ENCODE data around the gene CDC42SE2.
"Not testable (repeated sequence)": the region's sequence is repeated elsewhere in the genome, so short reads cannot be mapped to it uniquely, and the experiment has no call there.

The CDC42SE2 gene

DNA sequence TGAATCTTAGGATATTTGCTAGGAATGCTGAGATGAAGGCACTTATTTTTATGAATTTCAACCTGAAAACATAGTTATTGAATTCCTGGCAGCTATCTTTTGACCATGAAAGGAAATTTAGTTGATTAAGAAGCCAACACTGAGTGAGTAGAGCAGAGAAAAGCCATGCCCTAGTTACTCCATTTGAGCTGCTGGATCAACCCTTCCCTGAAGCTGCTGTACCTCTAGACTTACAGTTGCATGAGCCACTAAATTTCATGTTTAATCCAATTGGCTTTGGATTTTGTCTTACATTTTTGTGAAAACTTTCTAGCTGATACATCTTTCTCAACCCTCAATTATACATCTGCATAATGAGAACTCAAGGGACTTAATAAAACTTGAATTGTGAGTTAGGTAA, 54.6 kb downstream of the CDC42SE2 start:
- DNase-seq = no peak

DNA sequence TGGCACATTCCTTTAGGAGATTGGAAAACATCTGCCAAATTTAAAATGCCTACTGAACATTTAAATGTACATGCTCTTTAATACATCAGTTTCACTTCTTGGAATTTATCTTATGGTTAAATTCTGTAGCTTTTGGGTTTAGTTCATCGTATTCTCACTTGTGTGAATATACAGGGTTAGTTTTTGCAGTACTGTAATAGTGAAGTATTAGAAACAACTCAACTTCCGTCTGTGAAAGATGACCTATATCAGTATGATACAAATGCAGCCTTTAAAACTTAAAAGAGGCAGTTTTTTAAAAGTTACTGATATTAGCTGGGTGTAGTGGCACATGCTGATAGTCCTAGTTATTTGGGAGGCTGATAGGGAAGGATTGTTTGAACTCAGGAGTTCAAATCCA, 57.2 kb downstream of the CDC42SE2 start:
- DNase-seq = no peak

DNA sequence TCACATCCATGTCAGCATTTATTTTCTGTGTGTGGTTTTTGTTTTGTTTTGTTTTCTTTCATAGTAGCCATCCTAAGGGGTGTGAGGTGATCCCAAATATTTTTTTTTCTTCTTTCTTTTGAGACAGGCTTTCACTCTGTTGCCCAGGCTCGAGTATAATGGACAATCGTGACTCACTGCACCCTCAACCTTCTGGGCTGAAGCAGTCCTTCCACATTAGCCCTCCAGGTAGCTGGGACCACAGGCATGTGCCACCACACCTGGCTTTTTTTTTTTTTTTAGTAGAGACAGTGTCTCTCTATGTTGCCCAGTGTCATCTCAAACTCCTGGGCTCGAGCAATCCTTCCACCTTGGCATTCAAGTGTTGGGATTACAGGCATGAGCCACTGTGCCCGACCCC, 59.1 kb downstream of the CDC42SE2 start:
- DNase-seq = no peak

DNA sequence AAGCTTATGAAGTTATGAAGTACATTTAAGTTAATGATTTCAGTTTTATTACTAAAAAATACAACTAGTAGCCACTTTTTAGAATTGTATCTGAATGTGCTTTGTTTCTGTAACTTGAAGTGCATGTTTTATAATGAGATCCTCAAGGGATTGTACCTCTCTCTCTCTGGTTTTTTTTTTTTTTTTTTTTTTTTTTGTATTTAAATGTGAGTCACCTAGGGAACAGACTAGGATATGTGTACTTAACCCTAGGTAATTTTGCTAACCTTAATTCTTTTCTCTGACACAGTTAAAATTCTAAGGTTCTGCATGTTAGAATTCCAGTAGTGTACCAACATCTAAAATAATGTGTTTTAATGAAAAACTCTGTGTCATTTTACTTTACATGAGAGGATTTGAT, 59.5 kb downstream of the CDC42SE2 start:
- no peak for DNase-seq

DNA sequence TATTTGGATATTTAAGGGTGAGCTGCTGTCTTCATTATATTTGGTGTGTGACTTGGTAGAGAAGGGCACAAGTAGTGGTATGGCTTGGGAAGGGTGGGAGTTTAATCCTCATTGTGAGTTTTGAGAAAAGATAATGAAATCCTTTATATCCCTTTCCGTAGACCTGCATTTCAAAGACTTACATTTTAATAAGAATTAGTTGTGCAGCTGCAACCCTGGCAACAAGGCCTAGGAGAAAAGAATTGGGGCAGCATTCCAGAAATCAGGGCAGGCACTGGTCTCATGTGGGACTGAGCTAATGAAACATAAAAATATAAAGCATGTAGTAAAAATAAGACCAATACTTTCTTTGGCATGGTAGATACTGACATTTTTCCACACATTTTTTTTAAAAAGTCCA, 60.5 kb downstream of the CDC42SE2 start:
- peak in 31 of 51 donors; percentile 1 to 67 (median 24) for DNase-seq

DNA sequence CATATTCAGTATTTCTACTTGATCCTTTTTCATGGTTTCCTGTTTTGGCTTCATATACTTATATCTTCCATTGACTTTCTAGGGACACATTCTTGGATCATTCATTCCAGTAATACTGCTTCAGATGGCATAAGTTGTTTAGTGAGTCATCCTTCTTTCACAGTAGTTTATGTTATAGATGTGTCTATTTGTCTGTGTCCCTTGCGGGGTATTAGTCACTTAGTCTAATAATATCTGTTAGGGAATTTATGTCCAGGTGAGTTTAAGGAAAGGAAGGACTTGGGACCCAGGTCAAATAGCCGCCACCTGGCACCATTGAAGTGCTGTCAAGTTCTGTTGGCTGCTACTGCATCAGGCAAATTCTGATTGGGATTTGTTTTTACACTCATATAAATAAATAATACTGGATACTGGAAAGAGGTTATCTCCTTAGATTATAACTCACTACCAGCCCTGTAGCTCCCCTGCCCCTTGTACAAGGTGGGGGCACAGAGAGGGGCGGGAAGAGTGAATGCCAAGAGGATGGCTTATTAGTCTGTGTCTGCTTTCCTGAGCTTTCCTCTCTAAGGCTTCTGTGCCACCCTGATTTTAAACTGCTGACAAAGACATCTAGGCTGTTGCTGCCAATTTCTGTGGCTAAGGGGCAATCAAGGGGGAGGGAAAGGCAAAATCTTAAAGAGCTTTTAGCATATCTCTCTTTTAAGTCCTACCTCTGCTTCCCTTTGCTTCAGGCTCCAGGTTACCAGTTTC, 64.9 kb downstream of the CDC42SE2 start:
- DNase-seq = no peak

DNA sequence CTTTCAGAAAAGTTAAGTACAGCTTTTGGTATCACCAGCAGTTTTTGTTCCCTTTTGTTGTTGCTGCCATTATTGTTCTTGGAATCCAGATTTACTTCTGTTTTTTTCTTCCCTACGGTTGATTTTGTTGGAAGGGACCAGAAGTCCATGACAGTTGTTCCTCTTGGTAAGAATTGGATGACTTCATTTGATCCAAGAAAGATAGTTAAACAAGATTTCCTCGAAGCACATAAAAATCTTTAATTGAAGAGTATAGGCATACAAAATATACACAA, 65.4 kb downstream of the CDC42SE2 start:
- no peak for DNase-seq

DNA sequence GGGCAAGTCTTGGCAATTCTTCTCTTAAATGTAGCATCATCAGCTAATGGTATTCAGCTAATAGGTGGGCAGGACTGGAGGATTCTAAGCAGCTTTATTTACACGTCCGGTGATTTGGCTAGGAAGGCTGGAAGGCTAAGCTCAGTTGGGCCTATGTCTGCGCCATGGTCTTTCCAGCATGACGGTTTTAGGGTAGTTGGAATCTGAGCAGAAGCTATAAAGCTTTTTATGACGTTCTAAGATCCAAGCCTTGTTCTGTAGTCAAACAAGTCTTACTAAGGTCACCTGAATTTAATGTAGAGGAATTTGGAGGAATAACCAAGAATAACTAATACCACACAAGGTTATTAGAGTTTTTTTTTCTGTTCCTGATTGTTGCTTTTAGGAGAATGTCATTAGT, 66.2 kb downstream of the CDC42SE2 start:
- no peak for DNase-seq

DNA sequence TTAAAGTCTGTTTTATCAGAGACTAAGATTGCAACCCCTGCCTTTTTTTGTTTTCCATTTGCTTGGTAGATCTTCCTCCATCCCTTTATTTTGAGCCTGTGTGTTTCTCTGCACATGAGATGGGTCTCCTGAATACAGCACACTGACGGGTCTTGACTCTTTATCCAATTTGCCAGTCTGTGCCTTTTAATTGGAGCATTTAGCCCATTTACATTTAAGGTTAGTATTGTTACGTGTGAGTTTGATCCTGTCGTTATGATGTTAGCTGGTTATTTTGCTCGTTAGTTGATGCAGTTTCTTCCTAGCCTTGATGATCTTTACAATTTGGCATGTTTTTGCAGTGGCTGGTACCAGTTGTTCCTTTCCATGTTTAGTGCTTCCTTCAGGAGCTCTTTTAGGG, 71.9 kb downstream of the CDC42SE2 start:
- DNase-seq = not testable (repeated sequence)

DNA sequence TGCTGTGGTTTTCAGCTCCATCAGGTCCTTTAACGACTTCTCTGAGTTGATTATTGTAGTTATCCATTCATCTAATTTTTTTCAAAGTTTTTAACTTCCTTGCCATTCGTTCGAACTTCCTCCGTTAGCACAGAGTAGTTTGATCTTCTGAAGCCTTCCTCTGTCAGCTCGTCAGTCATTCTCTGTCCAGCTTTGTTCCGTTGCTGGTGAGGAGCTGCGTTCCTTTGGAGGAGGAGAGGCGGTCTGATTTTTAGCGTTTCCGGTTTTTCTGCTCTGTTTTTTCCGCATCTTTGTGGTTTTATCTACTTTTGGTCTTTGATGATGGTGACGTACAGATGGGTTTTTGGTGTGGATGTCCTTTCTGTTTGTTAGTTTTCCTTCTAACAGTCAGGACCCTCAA, 72.9 kb downstream of the CDC42SE2 start:
- DNase-seq = not testable (repeated sequence)

DNA sequence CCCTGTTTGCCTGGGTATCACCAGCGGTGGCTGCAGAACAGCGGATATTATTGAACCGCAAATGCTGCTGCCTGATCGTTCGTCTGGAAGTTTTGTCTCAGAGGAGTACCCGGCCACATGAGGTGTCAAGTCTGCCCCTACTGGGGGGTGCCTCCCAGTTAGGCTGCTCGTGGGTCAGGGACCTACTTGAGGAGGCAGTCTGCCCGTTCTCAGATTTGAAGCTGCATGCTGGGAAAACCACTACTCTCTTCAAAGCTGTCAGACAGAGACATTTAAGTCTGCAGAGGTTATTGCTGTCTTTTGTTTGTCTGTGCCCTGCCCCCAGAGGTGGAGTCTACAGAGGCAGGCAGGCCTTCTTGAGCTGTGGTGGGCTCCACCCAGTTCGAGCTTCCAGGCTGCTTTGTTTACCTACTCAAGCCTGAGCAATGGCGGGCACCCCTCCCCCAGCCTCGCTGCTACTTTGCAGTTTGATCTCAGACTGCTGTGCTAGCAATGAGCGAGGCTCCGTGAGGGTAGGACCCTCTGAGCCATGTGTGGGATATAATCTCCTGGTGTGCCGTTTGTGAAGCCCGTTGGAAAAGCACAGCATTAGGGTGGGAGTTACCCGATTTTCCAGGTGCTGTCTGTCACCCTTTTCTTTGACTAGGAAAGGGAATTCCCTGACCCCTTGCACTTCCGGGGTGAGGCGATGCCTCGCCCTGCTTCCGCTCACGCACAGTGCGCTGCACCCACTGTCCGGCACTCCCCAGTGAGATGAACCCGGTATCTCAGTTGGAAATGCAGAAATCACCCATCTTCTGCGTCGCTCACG, 73.6 kb downstream of the CDC42SE2 start:
- DNase-seq = not testable (repeated sequence)

DNA sequence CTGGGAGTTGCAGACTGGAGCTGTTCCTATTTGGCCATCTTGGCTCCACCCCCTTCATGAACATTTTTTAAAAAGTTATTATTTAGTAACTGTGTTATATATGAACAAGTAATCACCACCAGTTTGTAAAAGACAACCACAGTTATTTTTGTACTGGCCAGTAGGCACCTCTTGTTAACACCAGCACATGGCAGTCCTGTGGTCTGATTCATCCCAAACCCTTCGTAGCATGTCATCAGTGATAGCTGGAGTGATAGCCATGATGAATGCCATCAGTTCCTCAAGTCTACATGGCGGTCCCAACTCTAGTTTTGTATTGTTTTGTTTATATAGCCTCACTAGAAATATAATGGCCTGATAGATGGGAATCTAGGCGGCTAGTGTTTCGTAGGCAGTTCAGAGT, 74.2 kb downstream of the CDC42SE2 start:
- no peak for DNase-seq

DNA sequence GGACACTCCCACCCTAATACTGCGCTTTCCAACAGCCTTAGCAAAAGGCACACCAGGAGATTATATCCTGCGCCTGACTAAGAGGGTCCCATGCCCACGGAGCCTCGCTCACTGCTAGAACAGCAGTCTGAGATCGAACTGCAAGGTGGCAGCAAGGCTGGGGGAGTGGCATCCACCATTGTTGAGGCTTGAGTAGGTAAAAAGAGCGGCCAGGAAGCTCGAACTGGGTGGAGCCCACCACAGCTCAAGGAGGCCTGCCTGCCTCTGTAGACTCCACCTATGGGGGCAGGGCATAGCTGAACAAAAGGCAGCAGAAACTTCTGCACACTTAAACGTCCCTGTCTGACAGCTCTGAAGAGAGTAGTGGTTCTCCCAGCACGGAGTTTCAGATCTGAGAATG, 80.4 kb downstream of the CDC42SE2 start:
- not testable (repeated sequence) for DNase-seq

DNA sequence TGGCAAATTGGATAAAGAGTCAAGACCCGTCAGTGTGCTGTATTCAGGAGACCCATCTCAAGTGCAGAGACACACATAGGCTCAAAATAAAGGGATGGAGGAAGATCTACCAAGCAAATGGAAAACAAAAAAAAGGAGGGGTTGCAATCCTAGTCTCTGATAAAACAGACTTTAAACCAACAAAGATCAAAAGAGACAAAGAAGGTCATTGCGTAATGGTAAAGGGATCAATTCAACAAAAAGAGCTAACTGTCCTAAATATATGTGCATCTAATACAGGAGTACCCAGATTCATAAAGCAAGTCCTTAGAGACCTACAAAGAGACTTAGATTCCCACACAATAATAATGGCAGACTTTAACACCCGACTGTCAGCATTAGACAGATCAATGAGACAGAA, 82.4 kb downstream of the CDC42SE2 start:
- not testable (repeated sequence) for DNase-seq

DNA sequence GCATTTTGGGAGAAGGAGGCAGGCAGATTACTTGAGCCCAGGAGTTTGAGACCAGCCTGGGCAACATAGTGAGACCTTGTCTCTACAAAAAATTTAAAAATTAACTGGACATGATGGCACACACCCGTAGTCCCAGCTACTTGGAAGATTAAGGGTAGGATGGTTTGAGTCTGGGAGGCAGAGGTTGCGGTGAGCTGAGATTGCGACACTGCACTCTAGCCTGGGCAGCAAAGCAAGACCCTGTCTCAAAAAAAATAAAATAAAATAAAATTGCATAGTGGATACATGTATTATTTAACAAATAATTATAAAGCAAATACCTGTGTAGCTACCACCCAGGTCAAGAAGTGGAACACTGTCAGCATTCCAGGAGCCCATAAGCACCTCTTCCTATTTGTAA, 90.1 kb downstream of the CDC42SE2 start:
- DNase-seq = no peak

DNA sequence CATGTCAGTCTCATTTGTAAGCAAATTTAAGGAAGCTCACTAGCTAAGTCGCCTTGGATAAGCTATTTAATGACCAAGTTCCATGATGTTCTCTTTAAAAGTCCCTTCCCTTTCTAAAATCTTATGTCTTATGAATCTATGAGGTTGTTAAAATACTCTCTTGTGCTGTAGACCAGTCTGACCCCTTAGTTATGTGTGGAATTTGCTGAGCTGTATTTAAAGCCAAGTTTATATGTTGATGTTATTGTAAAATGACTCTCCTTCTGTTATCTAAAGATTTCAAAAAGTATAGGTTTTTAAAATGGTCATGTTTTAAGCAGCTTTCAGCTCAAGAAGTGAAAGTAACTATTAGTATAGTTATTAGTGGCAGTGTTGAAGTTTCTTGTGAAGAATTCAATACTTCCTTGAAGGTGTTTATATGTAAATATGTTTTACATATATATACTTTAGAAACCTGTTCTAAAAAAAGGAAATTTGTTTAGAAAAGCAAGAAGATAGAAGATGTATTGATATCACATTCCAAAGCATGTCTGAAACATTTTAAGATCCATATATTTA, 92.2 kb downstream of the CDC42SE2 start:
- no peak for DNase-seq

DNA sequence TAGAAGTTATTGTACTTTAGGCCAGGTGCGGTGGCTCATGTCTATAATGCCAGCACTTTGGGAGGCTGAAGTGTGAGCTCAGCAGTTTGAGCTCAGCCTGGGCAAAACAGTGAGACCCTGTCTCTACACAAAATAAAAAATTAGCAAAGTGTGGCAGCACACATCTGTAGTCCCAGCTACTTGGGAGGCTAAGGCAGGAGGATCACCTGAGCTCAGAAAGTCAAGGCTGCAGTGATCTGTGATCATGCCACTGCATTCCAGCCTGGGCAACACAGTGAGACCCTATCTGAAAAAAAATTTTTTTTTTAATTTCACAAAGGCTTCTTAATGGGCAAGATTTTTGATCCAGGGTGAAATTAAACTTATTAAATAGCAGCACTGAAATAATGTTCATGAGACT, 92.8 kb downstream of the CDC42SE2 start:
- DNase-seq = no peak

DNA sequence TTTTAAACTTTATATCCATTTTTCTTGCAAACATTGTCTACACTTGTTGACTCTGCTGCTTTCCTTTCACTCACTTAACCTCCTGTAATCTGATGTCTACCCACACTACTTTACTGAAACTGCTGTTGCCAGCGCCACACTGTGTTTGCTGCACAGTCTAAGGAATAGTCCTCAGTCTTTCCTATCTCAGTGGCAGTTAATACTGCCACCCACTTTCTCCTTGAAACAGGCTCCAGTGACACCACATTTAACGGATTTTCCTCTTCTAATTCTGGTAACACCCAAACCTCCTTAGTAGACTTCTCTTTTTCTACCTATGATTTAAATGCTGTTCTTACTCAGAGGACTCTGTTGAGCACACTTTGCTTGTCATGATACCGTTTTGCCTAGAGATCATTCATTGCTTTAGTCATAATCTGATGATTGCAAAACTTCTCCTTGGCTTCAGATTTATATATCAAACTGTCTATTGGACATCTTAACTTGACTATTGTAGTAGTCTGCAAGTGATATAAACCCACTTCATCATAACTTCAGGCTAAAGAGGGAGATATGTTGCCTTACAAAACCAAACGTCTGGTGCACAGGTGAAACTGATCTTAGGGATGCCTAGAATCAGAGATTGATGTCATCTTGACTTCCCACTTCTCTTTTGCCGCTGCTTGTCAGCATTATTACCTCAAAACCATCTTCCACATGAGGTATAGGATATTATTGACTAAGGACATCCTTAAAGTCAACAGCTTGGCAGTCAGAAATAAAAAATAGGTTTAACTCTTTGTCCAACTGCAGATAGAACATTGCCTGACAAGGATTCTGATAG, 94.1 kb downstream of the CDC42SE2 start:
- DNase-seq = no peak

DNA sequence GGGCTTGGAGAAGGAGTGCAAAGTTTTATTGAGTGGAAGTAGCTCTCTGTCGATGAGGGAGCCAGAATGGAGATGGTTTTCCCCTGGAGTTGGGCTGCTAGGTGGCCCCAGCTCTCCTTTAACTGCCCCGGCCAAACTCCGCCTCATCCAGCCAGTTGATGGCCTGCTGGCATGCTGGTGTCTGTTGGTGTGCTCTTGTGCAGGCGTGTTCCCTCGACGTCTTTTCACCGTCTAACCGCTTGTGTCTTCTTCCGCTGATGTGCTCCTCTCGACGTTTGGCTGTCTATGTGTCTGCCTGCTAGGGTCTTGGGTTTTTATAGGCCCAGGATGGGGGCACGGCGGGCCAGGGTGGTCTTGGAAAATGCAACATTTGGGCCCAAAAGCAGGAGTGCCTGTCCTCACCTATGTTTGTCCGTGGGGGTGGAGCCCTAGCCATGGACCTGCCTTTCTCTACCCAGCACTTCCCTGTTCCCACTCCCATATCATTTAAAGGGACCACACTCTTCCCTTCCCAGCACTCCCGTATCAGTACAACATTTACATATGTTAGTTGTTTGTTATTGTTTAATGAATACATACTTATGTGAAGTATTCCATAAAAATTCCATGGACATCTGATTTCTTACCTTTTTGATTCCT, 97.9 kb downstream of the CDC42SE2 start:
- DNase-seq = no peak

DNA sequence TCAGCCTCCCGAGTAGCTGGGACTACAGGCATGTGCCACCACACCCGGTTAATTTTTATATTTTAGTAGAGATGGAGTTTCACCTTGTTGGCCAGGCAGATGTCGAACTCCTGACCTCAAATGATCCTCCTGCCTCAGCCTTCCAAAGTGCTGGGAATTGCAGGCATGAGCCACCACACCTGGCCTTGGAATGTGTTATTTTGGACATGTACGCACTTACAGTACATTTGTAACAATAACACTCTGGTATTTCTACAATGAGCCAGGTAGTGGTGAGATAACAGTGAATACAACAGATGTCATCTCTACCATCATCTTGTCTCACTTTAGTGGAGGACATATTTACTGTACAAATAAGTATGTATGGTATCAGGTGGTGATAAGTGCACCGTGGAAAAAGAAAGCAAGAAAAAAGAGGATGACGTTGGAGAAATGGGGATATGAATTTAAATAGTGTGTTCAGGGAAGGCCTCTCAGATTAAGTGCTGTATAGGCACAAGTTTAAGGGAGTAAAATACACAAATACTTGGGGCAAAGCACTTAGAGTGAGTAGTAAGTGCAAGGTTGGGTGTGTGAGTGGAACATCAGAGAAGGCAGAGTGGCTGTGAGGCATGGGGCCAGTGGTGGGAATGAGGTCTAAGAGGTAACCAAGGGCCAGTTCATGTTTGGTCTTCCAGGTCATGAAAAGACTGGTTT, 100.1 kb downstream of the CDC42SE2 start:
- no peak for DNase-seq

DNA sequence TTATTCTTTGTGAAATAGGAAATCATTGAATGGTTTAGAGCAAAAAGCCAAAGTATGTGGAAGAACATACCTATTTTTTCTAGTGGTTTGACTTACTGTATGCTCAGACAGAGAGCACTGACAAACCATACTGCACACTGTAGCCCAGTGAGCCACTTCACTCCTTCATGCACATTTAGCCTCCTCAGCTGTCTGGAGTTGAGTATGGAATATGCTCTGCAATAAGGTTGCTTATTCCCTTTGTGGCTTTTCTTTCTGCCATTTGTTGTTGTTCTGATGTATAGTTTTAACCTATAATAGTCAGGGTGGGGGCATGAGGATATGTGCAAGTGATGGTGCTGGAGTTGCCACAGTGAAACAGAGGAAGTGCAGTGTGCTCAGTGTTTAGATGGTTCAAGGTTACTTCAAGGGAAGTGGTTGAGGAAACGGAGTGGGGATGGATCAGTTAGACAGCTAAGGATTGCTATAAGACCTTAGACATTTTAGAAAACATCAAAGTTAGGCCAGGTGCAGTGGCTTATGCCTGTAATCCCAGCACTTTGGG, 100.7 kb downstream of the CDC42SE2 start:
- DNase-seq = no peak

Measured in hypothalamus (tissue), 51 donors.